GM23338 (cell line): Measurements from ENCODE around the gene ZNF580. TPM values are rescaled to one million over a fixed set of nuclear protein-coding genes. Genes with fewer than 3 reads are reported as not detected.

Experiments
- ATAC-seq: fragments of 200-7000 bp; cut with Tn5 transposase; 3 replicates; pipeline ENCODE4 v1.9.1; 2020
- DNase-seq: peaks from one replicate; pipeline ENCODE4 v3.0.0-alpha.2; 2015; ENCODE audit warnings: low spot score
- H2AFZ ChIP-seq: fragments of 200-600 bp; sonication (generic); 2 replicates; pipeline ENCODE4 v1.8.0; 2016; ENCODE audit warnings: antibody characterized with exemption, mild to moderate bottlenecking, moderate library complexity
- H3F3A ChIP-seq: fragments of 200-600 bp; sonication (generic); replicated peaks from 2 replicates; pipeline ENCODE4 v1.8.0; 2017; ENCODE audit warnings: antibody characterized with exemption, mixed run types, low read depth
- H3K27ac ChIP-seq: fragments of 200-600 bp; sonication (generic); 2 replicates; pipeline ENCODE4 v1.6.1; 2016; ENCODE audit warnings: low read depth
- H3K27me3 ChIP-seq: fragments of 200-600 bp; sonication (generic); 2 replicates; pipeline ENCODE4 v1.8.0; 2016; ENCODE audit warnings: mild to moderate bottlenecking, mixed run types, moderate library complexity; ENCODE audit not compliant: insufficient read depth
- H3K36me3 ChIP-seq: fragments of 200-600 bp; sonication (generic); 2 replicates; pipeline ENCODE4 v1.8.0; 2016; ENCODE audit warnings: mild to moderate bottlenecking; ENCODE audit not compliant: insufficient read depth
- H3K4me1 ChIP-seq: fragments of 200-600 bp; sonication (generic); 2 replicates; pipeline ENCODE4 v1.8.0; 2016; ENCODE audit warnings: mild to moderate bottlenecking, moderate library complexity; ENCODE audit not compliant: insufficient read depth
- H3K4me2 ChIP-seq: fragments of 200-600 bp; sonication (generic); 2 replicates; pipeline ENCODE4 v1.7.1; 2017; ENCODE audit warnings: mixed run types
- H3K4me3 ChIP-seq: fragments of 200-600 bp; sonication (generic); 2 replicates; pipeline ENCODE4 v1.6.1; 2016; ENCODE audit warnings: mixed run types
- H3K79me2 ChIP-seq: fragments of 200-600 bp; sonication (generic); replicated peaks from 2 replicates; pipeline ENCODE4 v1.8.0; 2017; ENCODE audit warnings: mild to moderate bottlenecking; ENCODE audit not compliant: insufficient read depth
- H3K9me2 ChIP-seq: fragments of 200-600 bp; sonication (generic); 2 replicates; pipeline ENCODE4 v1.8.0; 2017; ENCODE audit not compliant: insufficient read depth
- H4K20me1 ChIP-seq: fragments of 200-600 bp; sonication (generic); replicated peaks from 2 replicates; pipeline ENCODE4 v1.8.0; 2017; ENCODE audit warnings: mild to moderate bottlenecking; ENCODE audit not compliant: insufficient read depth
- H3K27ac Mint-ChIP-seq: 2 replicates; pipeline ENCODE4 v1.8.0; 2020; ENCODE audit warnings: inconsistent platforms, mild to moderate bottlenecking, moderate library complexity, mixed read lengths
- H3K27me3 Mint-ChIP-seq: 3 replicates; pipeline ENCODE4 v1.8.0; 2022; ENCODE audit warnings: low read depth, mild to moderate bottlenecking, moderate library complexity, mixed read lengths, inconsistent platforms; ENCODE audit not compliant: insufficient read depth, poor library complexity
- H3K36me3 Mint-ChIP-seq: 3 replicates; pipeline ENCODE4 v1.8.0; 2021; ENCODE audit warnings: low read depth, mild to moderate bottlenecking, inconsistent platforms, moderate library complexity, mixed read lengths
- H3K4me1 Mint-ChIP-seq: 3 replicates; pipeline ENCODE4 v1.8.0; 2020; ENCODE audit warnings: mild to moderate bottlenecking, inconsistent platforms, mixed read lengths
- H3K4me3 Mint-ChIP-seq: 3 replicates; pipeline ENCODE4 v1.8.0; 2021; ENCODE audit warnings: moderate library complexity, mild to moderate bottlenecking, inconsistent platforms, mixed read lengths
- H3K9me3 Mint-ChIP-seq: 3 replicates; pipeline ENCODE4 v1.8.0; 2020; ENCODE audit warnings: moderate library complexity, mild to moderate bottlenecking, inconsistent platforms, mixed read lengths
- CREB1 ChIP-seq: fragments of 250-450 bp; sonication (Bioruptor Pico); IDR thresholded peaks from 2 replicates; pipeline ENCODE4 v1.5.0; 2020; ENCODE audit warnings: low read depth, mild to moderate bottlenecking, moderate library complexity
- ETS1 ChIP-seq: IDR thresholded peaks from 2 replicates; pipeline ENCODE4 v1.6.1; 2016; ENCODE audit warnings: antibody characterized with exemption
- EZH2 ChIP-seq: fragments of 200-600 bp; sonication (generic); IDR thresholded peaks from one replicate; pipeline ENCODE4 v1.8.0; 2017; ENCODE audit warnings: antibody characterized with exemption, mild to moderate bottlenecking, low read depth; ENCODE audit not compliant: unreplicated experiment
- JUNB ChIP-seq: IDR thresholded peaks from one replicate; pipeline ENCODE4 v1.6.1; 2016; ENCODE audit warnings: antibody characterized with exemption; ENCODE audit not compliant: unreplicated experiment
- REST ChIP-seq: IDR thresholded peaks from one replicate; pipeline ENCODE4 v1.6.1; 2018; ENCODE audit warnings: antibody characterized with exemption; ENCODE audit not compliant: unreplicated experiment
- ZNF114 ChIP-seq: fragments of 250-450 bp; sonication (Bioruptor Pico); IDR thresholded peaks from 2 replicates; pipeline ENCODE4 v1.5.0; 2020; ENCODE audit warnings: mild to moderate bottlenecking, moderate library complexity
- ZNF462 ChIP-seq: fragments of 250-450 bp; sonication (Bioruptor Pico); IDR thresholded peaks from 2 replicates; pipeline ENCODE4 v1.5.0; 2020; ENCODE audit warnings: mild to moderate bottlenecking, moderate library complexity
- polyA plus RNA-seq: library from polyadenylated mRNA; unstranded; fragments of >200 nt; fragmentation: Nextera tagmentation; extraction: Ambion mirVana; gene quantifications from 2 replicates; pipeline ENCODE4 v1.2.1, GENCODE V29; 2016
- total RNA-seq: library from RNA; depleted of rRNA; stranded (reverse); fragments of >200 nt; shearing (Covaris generic); gene quantifications from 2 replicates; pipeline ENCODE4 v1.2.3, GENCODE V29; 2014

Gene ZNF580
- total and polyA plus RNA-seq, 2 experiments from 2014 or later: 18.7 to 23.6 TPM

- TF ChIP-seq CREB1 (CRISPR knock-in tag): peak; percentile 32; the same call in 1 of the 2 replicates
- TF ChIP-seq REST: no peak
- TF ChIP-seq EZH2: no peak
Observed at GRCh38 chr19:55605207-55605636, 35.6 kb upstream of the ZNF580 start (continued).

- peak within 1 kb of the TSS; percentile 99 for H3K27ac ChIP-seq
- peaks cover 14% of the 10 kb centered on the region for H3K79me2 ChIP-seq
- ATAC-seq (peak; percentile 53), DNase-seq (peak; percentile 94)
- Mint-ChIP-seq H3K36me3 (peaks cover 24% of the 10 kb centered on the region), H3K4me3 (peak within 1 kb of the TSS; percentile 95), H3K27ac (peak within 1 kb of the TSS; percentile 98), H3K4me1 (peaks cover 32% of the 10 kb centered on the region), H3K27me3 (peaks cover 36% of the 10 kb centered on the region), H3K9me3 (peaks cover 6% of the 10 kb centered on the region)
- H3K36me3 ChIP-seq: peaks cover 5% of the 10 kb centered on the region; the same call in 1 of the 2 replicates
- H3K9me2 ChIP-seq: no peaks in the 10 kb centered on the region
- H3F3A ChIP-seq: peaks cover 22% of the 10 kb centered on the region
- peak within 1 kb of the TSS; percentile 2 for H2AFZ ChIP-seq
- peaks cover 20% of the 10 kb centered on the region for H3K4me1 ChIP-seq
- peak within 1 kb of the TSS; percentile 87 for H3K4me2 ChIP-seq
- peaks cover 22% of the 10 kb centered on the region for H4K20me1 ChIP-seq
- H3K27me3 ChIP-seq: no peaks in the 10 kb centered on the region
- H3K4me3 ChIP-seq: peak within 1 kb of the TSS; percentile 84
- TF ChIP-seq JUNB (no peak), EZH2 (no peak), ZNF114 (CRISPR knock-in tag) (no peak), ETS1 (no peak), ZNF462 (CRISPR knock-in tag) (no peak), REST (no peak)
Observed at GRCh38 chr19:55605637-55606470, 34.9 kb upstream of the ZNF580 start, which contains the start of gene ZNF865. Gene ZNF865 (plus strand): TSS chr19:55605647. CDS start chr19:55613619, 7,972 bp downstream.
